H1 (cell line): ENCODE measurements around the gene GFRAL. TPM values are rescaled to one million over a fixed set of nuclear protein-coding genes. Genes with fewer than 3 reads are reported as not detected.

Experiments
- CTCF ChIA-PET: fragments of 300-600 bp; sonication (Branson Sonifier 250); formaldehyde crosslinking; loops from one replicate; lab custom pipeline; 2021; ENCODE audit not compliant: partially characterized antibody; lab: Charles Lee
- POLR2A ChIA-PET: fragments of 300-600 bp; sonication (Branson Sonifier 250); formaldehyde crosslinking; loops from one replicate; lab custom pipeline; 2021; ENCODE audit warnings: inconsistent platforms; ENCODE audit not compliant: partially characterized antibody; lab: Charles Lee
- DNase-seq, 2 experiments: peaks; one replicate each; pipeline versions ENCODE4 v3.0.0 to v3.0.0-alpha.2; 2010 to 2022; ENCODE audit warnings: low spot score in 2 of 2, low read depth in 1 of 2, mixed read lengths in 1 of 2
- FAIRE-seq: peaks from 2 replicates; lab custom pipeline; 2011; peaks lifted over from hg19 to GRCh38; lab: Jason Lieb, UNC
- H2AFZ ChIP-seq: 2 replicates; pipeline ENCODE4 v1.8.1; 2012; ENCODE audit warnings: low read length, inconsistent platforms
- H2AK5ac ChIP-seq: 2 replicates; pipeline ENCODE4 v1.6.1; 2013; ENCODE audit warnings: low read depth, low read length
- H2BK120ac ChIP-seq: replicated peaks from 2 replicates; pipeline ENCODE3; 2013; ENCODE audit warnings: low read depth, low read length, inconsistent platforms
- H2BK12ac ChIP-seq: 2 replicates; pipeline ENCODE4 v1.6.1; 2013; ENCODE audit warnings: low read depth, low read length
- H2BK15ac ChIP-seq: 2 replicates; pipeline ENCODE4 v1.6.1; 2013; ENCODE audit warnings: low read length
- H2BK20ac ChIP-seq: 2 replicates; pipeline ENCODE4 v1.6.1; 2013; ENCODE audit warnings: low read length
- H2BK5ac ChIP-seq: 2 replicates; pipeline ENCODE4 v1.6.1; 2013; ENCODE audit warnings: low read depth, low read length
- H3K14ac ChIP-seq: 2 replicates; pipeline ENCODE4 v1.6.1; 2013; ENCODE audit warnings: inconsistent platforms; ENCODE audit not compliant: insufficient read length
- H3K18ac ChIP-seq: 2 replicates; pipeline ENCODE4 v1.6.1; 2013; ENCODE audit warnings: low read length; ENCODE audit errors: extremely low read depth
- H3K23ac ChIP-seq: 2 replicates; pipeline ENCODE4 v1.6.1; 2013; ENCODE audit warnings: inconsistent platforms; ENCODE audit not compliant: insufficient read length
- H3K23me2 ChIP-seq: 2 replicates; pipeline ENCODE4 v1.6.1; 2013; ENCODE audit warnings: low read depth, low read length
- H3K27ac ChIP-seq: 2 replicates; pipeline ENCODE4 v1.6.1; 2011; ENCODE audit warnings: low read depth, low read length, inconsistent platforms
- H3K27me3 ChIP-seq, 4 experiments: replicated peaks in 1 of 4; 1 replicate in 1 of 4; 2 replicates in 3 of 4; pipeline versions ENCODE4 v1.6.1 to v1.8.1; 2011 to 2013; ENCODE audit warnings: low read length in 3 of 4, mild to moderate bottlenecking in 3 of 4, inconsistent platforms in 2 of 4, mixed read lengths in 2 of 4, moderate library complexity in 1 of 4; ENCODE audit not compliant: control insufficient read depth in 3 of 4, insufficient read depth in 3 of 4; ENCODE audit errors: extremely low read depth in 1 of 4
- H3K36me3 ChIP-seq, 4 experiments: 2 replicates each; pipeline versions ENCODE4 v1.6.1 to v1.8.1; 2011 to 2013; ENCODE audit warnings: mild to moderate bottlenecking in 4 of 4, low read length in 3 of 4, moderate library complexity in 2 of 4, control low read depth in 1 of 4, inconsistent platforms in 1 of 4; ENCODE audit not compliant: insufficient read depth in 4 of 4, control insufficient read depth in 2 of 4
- H3K4ac ChIP-seq: replicated peaks from 2 replicates; pipeline ENCODE3; 2013; ENCODE audit warnings: low read length, low read depth, mixed read lengths, inconsistent platforms; ENCODE audit not compliant: insufficient read length
- H3K4me1 ChIP-seq, 4 experiments: replicated peaks in 1 of 4; 1 replicate in 1 of 4; 2 replicates in 3 of 4; pipeline versions ENCODE4 v1.6.1 to v1.8.1; 2011 to 2013; ENCODE audit warnings: low read length in 3 of 4, inconsistent platforms in 2 of 4, mixed read lengths in 1 of 4; ENCODE audit not compliant: insufficient read depth in 4 of 4, control insufficient read depth in 3 of 4
- H3K4me2 ChIP-seq, 2 experiments: 2 replicates each; pipeline versions ENCODE4 v1.6.1 to v1.8.1; 2011 to 2013; ENCODE audit warnings: low read depth in 2 of 2, low read length in 2 of 2, control low read depth in 1 of 2, inconsistent platforms in 1 of 2, mild to moderate bottlenecking in 1 of 2; ENCODE audit not compliant: insufficient read depth in 1 of 2
- H3K4me3 ChIP-seq, 4 experiments: fragments of 200-600, 300-600 bp in 1 of 4; sonication (generic), shearing (Covaris generic), sonication (Bioruptor Twin) in 1 of 4; 2 replicates each; pipeline versions ENCODE4 v1.5.1 to v1.8.1; 2011 to 2016; ENCODE audit warnings: low read length in 4 of 4, low read depth in 3 of 4, control low read depth in 2 of 4, inconsistent platforms in 2 of 4, mild to moderate bottlenecking in 2 of 4, mixed read lengths in 1 of 4, moderate library complexity in 1 of 4; ENCODE audit not compliant: insufficient read depth in 2 of 4; ENCODE audit errors: extremely low read depth in 1 of 4
- H3K56ac ChIP-seq: replicated peaks from 2 replicates; pipeline ENCODE3; 2013; ENCODE audit warnings: low read depth, mild to moderate bottlenecking, mixed read lengths, low read length, inconsistent platforms; ENCODE audit not compliant: insufficient read length
- H3K79me1 ChIP-seq: 2 replicates; pipeline ENCODE4 v1.6.1; 2013; ENCODE audit warnings: low read depth, low read length, control low read depth
- H3K79me2 ChIP-seq, 2 experiments: 2 replicates each; pipeline versions ENCODE4 v1.6.1 to v1.8.1; 2012 to 2013; ENCODE audit warnings: low read length in 2 of 2, mild to moderate bottlenecking in 2 of 2, inconsistent platforms in 1 of 2; ENCODE audit not compliant: insufficient read depth in 2 of 2, control insufficient read depth in 1 of 2
- H3K9ac ChIP-seq, 4 experiments: replicated peaks in 1 of 4; 1 replicate in 1 of 4; 2 replicates in 3 of 4; pipeline versions ENCODE4 v1.6.1 to v1.8.1; 2011 to 2013; ENCODE audit warnings: low read depth in 3 of 4, low read length in 3 of 4, control low read depth in 2 of 4, mild to moderate bottlenecking in 2 of 4, moderate library complexity in 2 of 4, inconsistent platforms in 1 of 4; ENCODE audit errors: extremely low read depth in 1 of 4
- H3K9me3 ChIP-seq, 2 experiments: 2 replicates each; pipeline versions ENCODE4 v1.6.1 to v1.8.1; 2012 to 2013; ENCODE audit warnings: mild to moderate bottlenecking in 2 of 2, moderate library complexity in 2 of 2, control low read depth in 1 of 2, inconsistent platforms in 1 of 2, low read depth in 1 of 2, low read length in 1 of 2, mixed read lengths in 1 of 2; ENCODE audit not compliant: insufficient read depth in 2 of 2
- H4K20me1 ChIP-seq, 2 experiments: replicated peaks in 1 of 2; 2 replicates each; pipeline versions ENCODE3 to v1.8.1; 2011 to 2013; ENCODE audit warnings: inconsistent platforms in 2 of 2, low read length in 2 of 2, mild to moderate bottlenecking in 1 of 2; ENCODE audit not compliant: insufficient read depth in 2 of 2, control insufficient read depth in 1 of 2
- H4K5ac ChIP-seq: 2 replicates; pipeline ENCODE4 v1.6.1; 2013; ENCODE audit warnings: low read length, low read depth, mixed read lengths, inconsistent platforms; ENCODE audit not compliant: insufficient read length
- H4K8ac ChIP-seq: 2 replicates; pipeline ENCODE4 v1.8.0; 2013; ENCODE audit warnings: mild to moderate bottlenecking, moderate library complexity, low read length, inconsistent platforms; ENCODE audit not compliant: insufficient read depth; ENCODE audit errors: extremely low read depth
- H4K91ac ChIP-seq: replicated peaks from 2 replicates; pipeline ENCODE3; 2013; ENCODE audit warnings: low read length, mixed read lengths, inconsistent platforms; ENCODE audit not compliant: insufficient read length
- ATF2 ChIP-seq: IDR thresholded peaks from 2 replicates; pipeline ENCODE4 v1.6.1; 2012; ENCODE audit warnings: low read length, inconsistent platforms
- CBX8 ChIP-seq: fragments of 300-800, 300-1000 bp; sonication (generic); IDR thresholded peaks from 2 replicates; pipeline ENCODE4 v1.7.1; 2016; ENCODE audit warnings: low read depth, low read length, borderline replicate concordance
- CHD2 ChIP-seq: IDR thresholded peaks from 2 replicates; pipeline ENCODE4 v1.6.1; 2012; ENCODE audit warnings: low read length, improper control_type of control experiment
- CTCF ChIP-seq, 3 experiments: IDR thresholded peaks; 1 replicate in 2 of 3; 2 replicates in 1 of 3; pipeline versions ENCODE4 v1.5.1 to v1.6.1; 2011; ENCODE audit warnings: low read length in 3 of 3, mild to moderate bottlenecking in 3 of 3, inconsistent platforms in 2 of 3, low read depth in 1 of 3, moderate library complexity in 1 of 3; ENCODE audit not compliant: insufficient read depth in 1 of 3; ENCODE audit errors: control extremely low read depth in 1 of 3
- EGR1 ChIP-seq: IDR thresholded peaks from 2 replicates; pipeline ENCODE4 v1.6.1; 2011; ENCODE audit warnings: low read depth, low read length, borderline replicate concordance
- HDAC6 ChIP-seq: IDR thresholded peaks from one replicate; pipeline ENCODE4 v1.7.1; 2012; ENCODE audit warnings: low read depth, mild to moderate bottlenecking, inconsistent platforms, low read length, moderate library complexity
- NRF1 ChIP-seq: IDR thresholded peaks from 2 replicates; pipeline ENCODE4 v1.6.1; 2011; ENCODE audit warnings: mild to moderate bottlenecking, low read depth, low read length, improper control_type of control experiment
- POLR2AphosphoS5 ChIP-seq: IDR thresholded peaks from 2 replicates; pipeline ENCODE4 v1.6.1; 2011; ENCODE audit warnings: low read depth, low read length
- RFX5 ChIP-seq: IDR thresholded peaks from 2 replicates; pipeline ENCODE4 v1.6.1; 2011; ENCODE audit warnings: low read depth, low read length, improper control_type of control experiment, borderline replicate concordance
- SIX5 ChIP-seq: IDR thresholded peaks from 2 replicates; pipeline ENCODE4 v1.6.1; 2011; ENCODE audit warnings: mild to moderate bottlenecking, low read depth, low read length
- SP2 ChIP-seq: IDR thresholded peaks from 2 replicates; pipeline ENCODE4 v1.6.1; 2012; ENCODE audit warnings: mild to moderate bottlenecking, low read length, inconsistent platforms
- WGBS, 2 experiments: shearing (Covaris generic) in 1 of 2; methylation state at CpG; one replicate each; pipeline versions ENCODE4 v1.1.6 to v1.1.7; 2013 to 2015; ENCODE audit warnings: low lambda C conversion rate in 2 of 2, mixed read lengths in 2 of 2, inconsistent platforms in 1 of 2, low coverage in 1 of 2, missing lambda C conversion rate in 1 of 2; ENCODE audit not compliant: insufficient replicate concordance in 2 of 2, insufficient coverage in 1 of 2, insufficient read length in 1 of 2; ENCODE audit errors: extremely low coverage in 1 of 2, missing lambda C conversion rate in 1 of 2; 5-methylcytosine and 5-hydroxymethylcytosine counted together
- polyA plus RNA-seq, 7 experiments: library from polyadenylated mRNA; depleted of rRNA in 3 of 7; stranded (reverse) in 5 of 7; unstranded in 2 of 7; fragments of >200 nt in 5 of 7; fragments of 200-250 nt in 2 of 7; gene quantifications; 1 replicate in 5 of 7; 2 replicates in 1 of 7; 4 replicates in 1 of 7; pipeline versions ENCODE4 v1.2.1 to v1.2.3, GENCODE V29; 2011 to 2013; ENCODE audit warnings: missing spikeins in 2 of 7, mixed read lengths in 2 of 7
- total RNA-seq: library from RNA; stranded (reverse); fragmentation: NEBNext Ultra II Directional; extraction: Animal tissue kit (Norgen Biotek cat#: 25700); gene quantifications from 2 replicates; pipeline ENCODE4 v1.2.1, GENCODE V29; 2021

Gene GFRAL
- total and polyA plus RNA-seq, 2 of the 8 experiments (the other 6 are each of a cell fraction or from before 2014, with no cell fraction given): not detected

GRCh38 chr6:55447891-55448290 is 120.6 kb downstream of the GFRAL start:
- Histone ChIP-seq H3K56ac (no peak overlapping the region), H4K8ac (no peak overlapping the region), H3K4me2 (no peak overlapping the region), H3K4me3 (no peak overlapping the region), H2AK5ac (no peak overlapping the region), H3K79me2 (no peaks in the 10 kb centered on the region), H3K27ac (no peak overlapping the region), H3K27me3 (no peaks in the 10 kb centered on the region), H2AFZ (no peak overlapping the region), H3K9me3 (no peaks in the 10 kb centered on the region), H3K14ac (no peak overlapping the region), H3K18ac (no peak overlapping the region), H3K4ac (no peak overlapping the region), H2BK15ac (no peak overlapping the region), H3K23me2 (no peaks in the 10 kb centered on the region), H2BK120ac (no peak overlapping the region), H4K20me1 (no peaks in the 10 kb centered on the region), H4K91ac (no peak overlapping the region), H2BK5ac (no peak overlapping the region), H3K79me1 (no peaks in the 10 kb centered on the region), H3K9ac (no peak overlapping the region), H3K23ac (no peak overlapping the region), H2BK20ac (no peak overlapping the region), H3K36me3 (no peaks in the 10 kb centered on the region), H4K5ac (no peak overlapping the region), H3K4me1 (no peaks in the 10 kb centered on the region), H2BK12ac (no peak overlapping the region)
- FAIRE-seq (no peak), DNase-seq (no peak)
- ChIA-PET CTCF (interaction anchor here (2.6 to 6.3 kb wide), 3 partner anchors 8 to 843 kb away, joined by 12 to 36 read pairs (median 23); no protein-coding TSS in a partner anchor), POLR2A (no interaction called here)
- WGBS, 2 experiments: 50% methylated on average over 3 of the region's 3 CpGs; no CpG with 5 or more reads in 1 of the 2 experiments
- TF ChIP-seq EGR1 (no peak), SIX5 (no peak), POLR2AphosphoS5 (no peak), CTCF (IDR thresholded peaks at IDR 0.05; ENCODE audit: control extremely low read depth in 1 of 3, insufficient read depth in 1 of 3, low read depth in 1 of 3, low read length in 3 of 3) (no peak), SP2 (no peak), RFX5 (no peak), ATF2 (no peak), CHD2 (no peak), NRF1 (no peak), HDAC6 (no peak), CBX8 (no peak)
